ENCODE data around the gene FMN1. TPM values are rescaled to one million over a fixed set of nuclear protein-coding genes. Genes with fewer than 3 reads are reported as not detected.

The FMN1 gene
- total and polyA plus RNA-seq, 7 donors, result 0.21 to 20.0 (median 2.5) TPM

- 6 to 21% (median 9%) methylated on average over 4 of the region's 4 CpGs for WGBS, 3 donors
Observed at GRCh38 chr15:33021806-33022389, 172.6 kb downstream of the FMN1 start.

GRCh38 chr15:33019354-33019981 is 175.0 kb downstream of the FMN1 start:
- no peaks in the 10 kb centered on the region for H3K27me3 ChIP-seq (ENCODE audit: insufficient read depth in 3 of 3, low read length in 2 of 3)
- no peak for ATAC-seq
- H3K4me3 ChIP-seq, result no peak overlapping the region
- TF ChIP-seq, protein P1, sequence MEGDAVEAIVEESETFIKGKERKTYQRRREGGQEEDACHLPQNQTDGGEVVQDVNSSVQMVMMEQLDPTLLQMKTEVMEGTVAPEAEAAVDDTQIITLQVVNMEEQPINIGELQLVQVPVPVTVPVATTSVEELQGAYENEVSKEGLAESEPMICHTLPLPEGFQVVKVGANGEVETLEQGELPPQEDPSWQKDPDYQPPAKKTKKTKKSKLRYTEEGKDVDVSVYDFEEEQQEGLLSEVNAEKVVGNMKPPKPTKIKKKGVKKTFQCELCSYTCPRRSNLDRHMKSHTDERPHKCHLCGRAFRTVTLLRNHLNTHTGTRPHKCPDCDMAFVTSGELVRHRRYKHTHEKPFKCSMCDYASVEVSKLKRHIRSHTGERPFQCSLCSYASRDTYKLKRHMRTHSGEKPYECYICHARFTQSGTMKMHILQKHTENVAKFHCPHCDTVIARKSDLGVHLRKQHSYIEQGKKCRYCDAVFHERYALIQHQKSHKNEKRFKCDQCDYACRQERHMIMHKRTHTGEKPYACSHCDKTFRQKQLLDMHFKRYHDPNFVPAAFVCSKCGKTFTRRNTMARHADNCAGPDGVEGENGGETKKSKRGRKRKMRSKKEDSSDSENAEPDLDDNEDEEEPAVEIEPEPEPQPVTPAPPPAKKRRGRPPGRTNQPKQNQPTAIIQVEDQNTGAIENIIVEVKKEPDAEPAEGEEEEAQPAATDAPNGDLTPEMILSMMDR (IDR thresholded peaks at IDR 0.05), result no peak
- WGBS, 3 donors, result 95 to 97% (median 95%) methylated on average over 40 to 43 of the region's 43 CpGs
- H3K4me1 ChIP-seq, result peaks cover 10% of the 10 kb centered on the region
- no peak overlapping the region for H3K27ac ChIP-seq
- intact Hi-C loops (cut with DNase I), result no loop called here
- H3K36me3 ChIP-seq (ENCODE audit: insufficient read depth in 1 of 2, low read depth in 1 of 2), result no peaks in the 10 kb centered on the region
- H3K9me3 ChIP-seq, result no peaks in the 10 kb centered on the region
- no peak for DNase-seq

More at GRCh38 chr15:33021806-33022389, 172.6 kb downstream of the FMN1 start:
- H3K4me3 ChIP-seq, result no peak overlapping the region
- H3K4me1 ChIP-seq, result peaks cover 10% of the 10 kb centered on the region
- peak overlapping the region; percentile 81 for H3K27ac ChIP-seq
- TF ChIP-seq, protein P1 (IDR thresholded peaks at IDR 0.05), result peak; percentile 66
- DNase-seq (no peak), ATAC-seq (peak; percentile 77 to 92 (median 82))
- no peaks in the 10 kb centered on the region for H3K9me3 ChIP-seq
- no peaks in the 10 kb centered on the region for H3K27me3 ChIP-seq (ENCODE audit: insufficient read depth in 3 of 3, low read length in 2 of 3)
- intact Hi-C loops (cut with DNase I), result loop anchor here (2.0 to 10.0 kb wide), 4 partner anchors 47 to 111 kb away; no protein-coding TSS in a partner anchor
- no peaks in the 10 kb centered on the region for H3K36me3 ChIP-seq (ENCODE audit: insufficient read depth in 1 of 2, low read depth in 1 of 2)

DNA sequence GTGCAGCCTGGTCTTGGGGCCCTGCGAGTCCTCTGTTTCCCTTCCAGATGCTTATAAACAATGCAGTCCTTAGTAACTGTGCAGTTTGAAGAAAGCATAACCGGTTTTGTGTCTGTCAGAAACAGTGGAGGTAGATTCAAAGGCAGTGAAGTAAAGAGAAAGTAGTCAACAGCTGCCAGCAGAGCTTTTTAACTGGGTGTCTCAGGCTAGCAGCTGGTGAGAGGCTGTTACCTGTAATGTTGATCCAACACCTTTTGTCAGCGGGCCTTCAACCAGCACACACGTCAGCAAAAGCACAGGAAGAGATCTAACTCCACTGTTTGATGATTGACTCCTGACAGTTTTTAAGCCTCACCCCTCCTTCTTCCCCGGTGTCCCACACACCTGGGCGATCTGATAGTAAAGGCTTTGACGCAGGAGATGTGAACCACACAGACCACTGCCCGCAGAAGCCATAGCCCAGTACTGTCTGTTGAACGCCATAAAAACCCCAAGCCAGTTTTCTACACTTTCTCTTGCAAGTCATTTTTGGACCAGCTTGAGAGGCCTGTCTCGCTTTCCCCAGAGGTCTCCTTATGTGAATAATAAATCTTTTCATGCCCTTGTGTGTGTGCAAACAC is 178.0 kb downstream of the FMN1 start:
- Histone ChIP-seq H3K36me3 (ENCODE audit: insufficient read depth in 1 of 2, low read depth in 1 of 2) (no peaks in the 10 kb centered on the region), H3K27me3 (ENCODE audit: insufficient read depth in 3 of 3, low read length in 2 of 3) (no peaks in the 10 kb centered on the region), H3K4me3 (no peak overlapping the region), H3K27ac (no peak overlapping the region), H3K4me1 (no peaks in the 10 kb centered on the region), H3K9me3 (no peaks in the 10 kb centered on the region)
- ATAC-seq (no peak), DNase-seq (no peak)
- TF ChIP-seq, protein P1 (IDR thresholded peaks at IDR 0.05), result no peak
- 92 to 95% (median 94%) methylated on average over 10 of the region's 10 CpGs for WGBS, 3 donors
- intact Hi-C loops (cut with DNase I), result no loop called here

DNA sequence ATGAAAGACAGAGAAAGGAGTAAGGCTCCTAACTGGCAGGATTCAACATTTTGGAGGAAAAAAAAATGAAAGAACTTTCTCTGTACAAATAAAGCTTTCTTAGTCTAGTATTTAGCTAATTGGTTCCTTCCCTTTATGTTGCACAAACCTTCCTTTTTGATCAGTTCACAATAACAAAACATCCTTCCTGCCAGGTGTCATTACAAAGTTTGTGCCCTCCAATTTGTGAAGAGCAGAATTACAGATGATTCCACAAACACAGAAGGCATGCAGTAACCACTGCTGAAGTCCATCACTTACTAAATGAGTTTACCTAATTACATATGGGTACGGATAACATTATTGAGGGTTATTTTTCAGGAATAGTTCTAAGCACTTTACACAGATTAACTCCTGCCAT is 179.9 kb downstream of the FMN1 start:
- 74 to 90% (median 90%) methylated on average over 1 of the region's 1 CpG for WGBS, 3 donors
- Histone ChIP-seq H3K9me3 (no peaks in the 10 kb centered on the region), H3K36me3 (ENCODE audit: insufficient read depth in 1 of 2, low read depth in 1 of 2) (no peaks in the 10 kb centered on the region), H3K27me3 (ENCODE audit: insufficient read depth in 3 of 3, low read length in 2 of 3) (no peaks in the 10 kb centered on the region), H3K27ac (no peak overlapping the region), H3K4me3 (no peak overlapping the region), H3K4me1 (no peaks in the 10 kb centered on the region)
- TF ChIP-seq, protein P1 (IDR thresholded peaks at IDR 0.05), result no peak
- DNase-seq (no peak), ATAC-seq (no peak)
- intact Hi-C loops (cut with DNase I), result no loop called here

All from psoas muscle (tissue), 8 donors.